Measurements from ENCODE around the gene MAPK1.
A peak's percentile ranks its signal among the peaks of the same experiment; 100 is the strongest.

Gene MAPK1

DNA sequence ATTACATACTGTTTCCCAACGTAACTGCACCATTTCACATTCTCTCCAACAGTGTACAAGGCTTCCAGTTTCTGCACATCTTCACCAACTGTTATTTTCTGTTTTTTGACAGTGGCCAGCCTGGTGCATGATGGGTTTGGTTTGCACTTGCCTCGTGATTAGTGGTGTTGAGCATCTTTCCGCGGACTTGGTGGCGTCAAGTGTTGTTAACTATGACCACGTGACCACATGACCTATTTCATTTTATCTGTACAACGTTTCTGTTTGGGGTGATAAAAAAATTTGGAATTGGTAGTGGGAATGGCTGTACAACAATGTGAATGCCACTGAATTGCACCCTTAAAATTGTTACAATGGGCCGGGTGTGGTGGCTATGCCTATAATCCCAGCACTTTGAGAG lies 129.4 kb downstream of the MAPK1 start:
- CTCF ChIA-PET, result interaction anchor here (0.6 kb wide), 1 partner anchor 11 kb away, joined by 3 read pairs; no protein-coding TSS in a partner anchor
- POLR2A ChIA-PET (ENCODE audit: low non-redundant PET), result no interaction called here
- H3K27ac ChIP-seq, result no peak overlapping the region
- TF ChIP-seq, protein P1, sequence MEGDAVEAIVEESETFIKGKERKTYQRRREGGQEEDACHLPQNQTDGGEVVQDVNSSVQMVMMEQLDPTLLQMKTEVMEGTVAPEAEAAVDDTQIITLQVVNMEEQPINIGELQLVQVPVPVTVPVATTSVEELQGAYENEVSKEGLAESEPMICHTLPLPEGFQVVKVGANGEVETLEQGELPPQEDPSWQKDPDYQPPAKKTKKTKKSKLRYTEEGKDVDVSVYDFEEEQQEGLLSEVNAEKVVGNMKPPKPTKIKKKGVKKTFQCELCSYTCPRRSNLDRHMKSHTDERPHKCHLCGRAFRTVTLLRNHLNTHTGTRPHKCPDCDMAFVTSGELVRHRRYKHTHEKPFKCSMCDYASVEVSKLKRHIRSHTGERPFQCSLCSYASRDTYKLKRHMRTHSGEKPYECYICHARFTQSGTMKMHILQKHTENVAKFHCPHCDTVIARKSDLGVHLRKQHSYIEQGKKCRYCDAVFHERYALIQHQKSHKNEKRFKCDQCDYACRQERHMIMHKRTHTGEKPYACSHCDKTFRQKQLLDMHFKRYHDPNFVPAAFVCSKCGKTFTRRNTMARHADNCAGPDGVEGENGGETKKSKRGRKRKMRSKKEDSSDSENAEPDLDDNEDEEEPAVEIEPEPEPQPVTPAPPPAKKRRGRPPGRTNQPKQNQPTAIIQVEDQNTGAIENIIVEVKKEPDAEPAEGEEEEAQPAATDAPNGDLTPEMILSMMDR (conservative IDR thresholded peaks at IDR 0.05; ENCODE audit: low read depth), result no peak
- DNase-seq (ENCODE audit: low spot score), result no peak

DNA sequence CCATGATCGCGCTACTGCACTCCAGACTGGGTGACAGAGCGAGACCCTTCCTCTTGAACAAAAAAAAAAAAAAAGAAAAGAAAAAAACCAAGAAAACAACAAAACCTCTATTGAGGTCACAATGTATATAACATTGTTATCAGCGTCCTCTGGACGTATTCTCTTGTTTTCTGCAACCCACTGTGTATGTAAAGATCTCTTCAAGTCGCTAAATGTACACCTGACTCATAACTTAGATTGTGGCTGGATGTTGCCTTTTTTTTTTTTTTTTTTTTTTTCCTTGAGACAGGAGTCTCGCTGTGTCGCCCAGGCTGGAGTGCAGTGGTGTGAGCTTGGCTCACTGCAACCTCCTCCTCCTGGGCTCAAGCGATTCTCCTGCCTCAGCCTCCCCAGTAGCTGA lies 130.5 kb downstream of the MAPK1 start:
- no peak overlapping the region for H3K27ac ChIP-seq
- CTCF ChIA-PET, result interaction anchor here (0.7 kb wide), 1 partner anchor 11 kb away, joined by 6 read pairs; no protein-coding TSS in a partner anchor
- no peak for DNase-seq (ENCODE audit: low spot score)
- POLR2A ChIA-PET (ENCODE audit: low non-redundant PET), result no interaction called here
- TF ChIP-seq, protein P1 (conservative IDR thresholded peaks at IDR 0.05; ENCODE audit: low read depth), result no peak

DNA sequence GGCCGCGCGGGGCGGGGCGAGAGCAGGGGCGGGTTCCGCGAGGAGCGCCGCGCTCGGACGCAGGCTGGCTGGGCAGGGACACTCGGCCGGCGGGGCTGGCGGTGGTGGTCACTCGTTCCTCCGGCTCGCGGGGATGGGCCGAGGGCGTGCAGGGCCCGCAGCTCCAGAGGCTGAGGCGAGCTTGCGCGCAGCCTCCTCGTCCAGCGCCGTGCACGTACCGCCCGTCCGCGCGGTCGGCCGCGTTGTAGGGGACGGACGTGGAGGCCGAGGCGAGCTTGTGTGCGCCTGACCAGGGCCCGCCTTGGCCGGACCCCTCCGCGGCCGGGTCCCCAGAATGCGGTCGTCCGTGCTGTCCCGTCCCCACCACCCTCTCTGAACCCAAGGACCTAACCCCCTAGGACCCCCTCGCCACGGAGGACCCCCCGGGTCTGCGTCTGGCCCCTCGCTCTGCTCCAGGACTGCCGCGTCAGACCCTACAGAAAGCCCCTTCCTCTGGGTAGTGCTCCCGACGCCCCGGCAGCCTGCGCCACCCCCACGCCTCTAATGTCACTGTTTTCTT lies 131.3 kb downstream of the MAPK1 start:
- DNase-seq (ENCODE audit: low spot score), result no peak
- CTCF ChIA-PET, result interaction anchor here (0.7 kb wide), 1 partner anchor 11 kb away, joined by 6 read pairs; no protein-coding TSS in a partner anchor
- TF ChIP-seq, protein P1 (conservative IDR thresholded peaks at IDR 0.05; ENCODE audit: low read depth), result no peak
- peak overlapping the region; percentile 73 for H3K27ac ChIP-seq
- POLR2A ChIA-PET (ENCODE audit: low non-redundant PET), result no interaction called here

DNA sequence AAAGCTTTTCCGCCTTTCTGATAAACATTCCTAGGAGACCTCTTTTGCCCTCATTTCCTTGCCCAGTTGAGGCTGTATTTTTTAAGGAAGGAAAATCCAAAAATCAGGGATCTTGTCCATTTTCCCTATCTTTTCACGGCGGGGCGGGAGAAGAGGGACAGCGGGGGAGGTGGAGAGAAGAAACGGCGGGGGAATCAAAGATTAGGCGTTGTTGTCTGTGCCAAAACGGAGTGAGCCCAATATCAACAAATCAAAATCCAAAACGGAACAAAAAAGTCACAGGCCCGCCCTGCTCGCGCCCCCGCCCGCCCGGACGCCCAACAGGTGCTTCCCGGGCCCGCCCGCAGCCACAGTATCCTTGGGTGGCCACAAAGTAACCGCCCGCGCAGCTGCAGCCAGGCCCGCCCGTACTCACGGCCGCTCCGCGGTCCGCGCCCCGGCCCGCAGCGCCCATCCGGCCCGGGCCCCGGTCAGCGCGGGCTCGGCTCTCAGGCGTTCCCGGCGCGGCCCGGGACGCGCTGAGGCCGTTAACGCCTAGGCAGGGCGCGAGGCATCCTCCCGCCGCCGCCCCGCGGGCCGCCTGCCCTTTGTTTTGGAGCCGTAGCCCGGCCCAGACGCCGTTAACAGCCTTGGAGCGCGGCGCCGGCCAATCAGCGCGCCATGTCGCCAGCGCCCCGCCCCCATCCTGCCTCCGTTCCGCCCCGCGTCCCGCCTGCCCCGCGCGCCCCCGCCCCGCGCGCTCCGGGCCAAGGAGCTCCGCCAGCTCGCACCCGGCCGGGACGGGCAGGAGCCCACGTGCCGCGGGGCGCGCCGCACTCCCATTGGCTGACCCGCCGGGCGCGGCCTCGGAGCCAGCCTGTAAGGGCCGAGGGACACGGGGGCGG lies 132.0 kb downstream of the MAPK1 start, which contains the start of gene YPEL1:
Gene YPEL1, minus strand, starts transcription at position 595 of the 884 bp plus-strand sequence. CDS start 25,050 bp downstream, outside the sequence.
- ChIA-PET CTCF (no interaction called here), POLR2A (ENCODE audit: low non-redundant PET) (no interaction called here)
- H3K27ac ChIP-seq, result peak within 1 kb of the TSS; percentile 73
- DNase-seq (ENCODE audit: low spot score), result peak; percentile 91
- TF ChIP-seq, protein P1 (conservative IDR thresholded peaks at IDR 0.05; ENCODE audit: low read depth), result no peak

DNA sequence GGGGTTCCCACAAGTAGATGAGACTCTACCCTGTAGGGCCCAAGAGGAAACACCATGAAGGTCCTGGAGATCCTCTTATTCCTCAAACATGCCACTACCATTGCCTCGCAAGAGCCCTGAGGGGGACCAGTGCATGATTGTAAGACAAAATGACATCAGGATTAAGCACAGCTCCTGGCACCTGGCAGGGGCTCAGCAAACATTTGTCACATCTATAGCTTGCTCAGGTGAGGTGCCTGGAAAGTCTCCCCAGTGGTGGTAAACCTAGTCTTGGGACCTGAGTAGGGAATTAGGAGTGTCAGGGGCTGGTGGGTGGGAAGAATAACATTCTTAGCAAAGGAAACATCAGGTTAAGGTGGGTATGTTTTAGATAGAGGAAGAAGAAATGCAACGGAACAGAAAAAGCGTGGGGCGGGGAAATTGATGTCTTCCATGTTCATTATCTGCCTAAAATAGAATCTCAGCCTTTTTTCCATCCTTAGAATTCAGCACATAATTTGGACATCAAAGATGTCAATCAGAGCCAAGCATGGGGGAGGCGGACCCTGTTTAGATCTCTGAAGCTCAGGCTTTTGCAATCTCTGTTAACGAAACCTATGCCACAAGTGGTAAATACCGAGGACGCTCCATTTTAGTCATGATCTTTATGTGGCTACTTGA lies 132.8 kb downstream of the MAPK1 start:
- no peak for DNase-seq (ENCODE audit: low spot score)

DNA sequence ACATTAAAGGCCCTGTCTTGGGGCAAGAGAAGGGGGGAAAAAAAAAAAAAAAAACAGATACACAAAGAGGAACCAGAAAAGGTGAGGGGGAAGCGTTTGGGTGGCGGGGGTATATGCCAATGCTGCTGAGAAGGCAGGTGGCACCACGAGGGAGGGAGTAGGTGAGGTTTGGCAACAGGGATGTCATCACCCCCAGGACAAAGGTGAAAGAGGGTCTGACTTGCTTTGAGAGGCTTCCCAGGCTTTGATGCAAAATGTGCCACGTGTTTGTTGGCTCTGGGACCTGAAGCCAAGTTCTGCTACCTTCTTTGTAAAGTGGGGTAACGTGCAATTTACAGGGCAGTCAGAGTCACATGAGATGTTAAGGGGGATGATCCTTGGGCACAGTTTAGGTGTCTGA lies 135.9 kb downstream of the MAPK1 start:
- CTCF ChIA-PET, result no interaction called here
- TF ChIP-seq, protein P1 (conservative IDR thresholded peaks at IDR 0.05; ENCODE audit: low read depth), result no peak
- H3K27ac ChIP-seq, result no peak overlapping the region
- no peak for DNase-seq (ENCODE audit: low spot score)
- POLR2A ChIA-PET (ENCODE audit: low non-redundant PET), result no interaction called here

More for the DNA sequence above, 132.8 kb downstream of the MAPK1 start:
- H3K27ac ChIP-seq, result no peak overlapping the region
- TF ChIP-seq, protein P1 (conservative IDR thresholded peaks at IDR 0.05; ENCODE audit: low read depth), result no peak
- ChIA-PET CTCF (no interaction called here), POLR2A (ENCODE audit: low non-redundant PET) (no interaction called here)

All from RWPE1 (cell line).